Measurements from ENCODE around the gene ARNT2. TPM values are rescaled to one million over a fixed set of nuclear protein-coding genes. Genes with fewer than 3 reads are reported as not detected.

Gene ARNT2
- total and polyA plus RNA-seq, 10 of the 15 experiments (the other 5 are each of a cell fraction or from before 2014, with no cell fraction given) = 0.07 to 0.49 (median 0.09) TPM; not detected in 6

DNA sequence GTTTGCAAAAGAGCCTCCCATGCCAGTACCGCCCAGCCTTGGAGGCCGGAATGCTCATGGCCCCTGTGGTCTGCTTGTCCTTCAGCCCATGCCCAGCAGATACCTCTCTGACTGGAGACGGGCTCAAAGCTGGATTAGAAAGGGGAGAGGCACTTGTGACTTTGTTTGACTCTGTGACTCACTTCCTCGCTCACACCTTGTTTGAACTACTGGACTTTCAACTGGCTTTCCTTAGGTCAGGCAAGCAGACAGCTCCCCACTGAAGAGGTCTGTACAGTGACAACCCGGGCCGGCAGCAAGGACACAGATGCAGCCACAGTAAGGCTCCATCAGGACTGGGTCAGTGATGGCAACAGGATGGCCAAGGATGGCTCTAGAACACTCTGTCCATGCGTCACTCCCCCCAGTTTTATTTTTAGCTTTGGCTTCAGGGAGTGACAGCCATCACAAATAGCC is 192.4 kb downstream of the ARNT2 start:
- Histone ChIP-seq H3K9me3 (replicated peaks; ENCODE audit: control insufficient read depth, insufficient read depth, low read length) (no peaks in the 10 kb centered on the region), H3K79me2 (ENCODE audit: control insufficient read depth, insufficient read depth, low read length) (no peaks in the 10 kb centered on the region), H3K4me3 (no peak overlapping the region), H3K27ac (ENCODE audit: control insufficient read depth, insufficient read depth) (no peak overlapping the region), H3K36me3 (ENCODE audit: control insufficient read depth in 2 of 2, insufficient read depth in 2 of 2, low read length in 1 of 2) (no peaks in the 10 kb centered on the region), H3K27me3 (replicated peaks in 1 of 2; ENCODE audit: control insufficient read depth in 2 of 2, insufficient read depth in 2 of 2, low read length in 1 of 2) (peaks cover 0 to 1% of the 10 kb centered on the region in 2 experiments; a peak in 3 of 4 replicates), H4K20me1 (ENCODE audit: control insufficient read depth, insufficient read depth) (no peaks in the 10 kb centered on the region), H3K4me2 (ENCODE audit: control insufficient read depth, insufficient read depth) (no peak overlapping the region), H3K9ac (ENCODE audit: control insufficient read depth, insufficient read depth, low read length) (no peak overlapping the region), H2AFZ (ENCODE audit: control insufficient read depth, low read depth, low read length) (no peak overlapping the region), H3K4me1 (ENCODE audit: control insufficient read depth, insufficient read depth, low read length) (no peaks in the 10 kb centered on the region)
- ChIA-PET RAD21 (ENCODE audit: unreplicated experiment) (no interaction called here), POLR2A (no interaction called here), SMC1A (ENCODE audit: uncharacterized antibody, unreplicated experiment) (no interaction called here), CTCF (interaction anchor here (0.6 to 1.1 kb wide), 3 partner anchors 54 to 455 kb away, joined by 3 to 6 read pairs (median 3); no protein-coding TSS in a partner anchor)
- no TSS peak for BruUV-seq (replicated peaks)
- in situ Hi-C loops (cut with MboI) (no loop called here), intact Hi-C loops (cut with micrococcal nuclease; ENCODE audit: unreplicated experiment) (no loop called here)
- TF ChIP-seq FOXK2 (IDR thresholded peaks at IDR 0.05) (no peak), NR2F1 (conservative IDR thresholded peaks at IDR 0.05) (no peak), ETV6 (conservative IDR thresholded peaks at IDR 0.05 in 1 of 2, IDR thresholded peaks at IDR 0.05 in 1 of 2; ENCODE audit: borderline replicate concordance in 1 of 2, low read depth in 1 of 2) (no peak), SMAD5 (IDR thresholded peaks at IDR 0.05; ENCODE audit: low read depth) (no peak), IRF4 (IDR thresholded peaks at IDR 0.05; ENCODE audit: low read depth, low read length) (no peak), E2F4 (IDR thresholded peaks at IDR 0.05; ENCODE audit: low read depth, low read length) (no peak), NFXL1 (IDR thresholded peaks at IDR 0.05; ENCODE audit: borderline replicate concordance) (no peak), CHD2 (IDR thresholded peaks at IDR 0.05; ENCODE audit: borderline replicate concordance, low read depth, low read length) (no peak), ZNF384 (IDR thresholded peaks at IDR 0.05; ENCODE audit: borderline replicate concordance, low read depth, low read length) (no peak), SRF (IDR thresholded peaks at IDR 0.05; ENCODE audit: low read depth in 2 of 2, low read length in 2 of 2) (no peak), IKZF2 (IDR thresholded peaks at IDR 0.05) (no peak), CEBPB (IDR thresholded peaks at IDR 0.05; ENCODE audit: borderline replicate concordance in 1 of 2, low read depth in 2 of 2, low read length in 2 of 2) (no peak), TCF12 (IDR thresholded peaks at IDR 0.05; ENCODE audit: low read depth, low read length) (no peak), BACH1 (IDR thresholded peaks at IDR 0.05; ENCODE audit: borderline replicate concordance) (no peak)
- TF ChIP-seq, protein P1, sequence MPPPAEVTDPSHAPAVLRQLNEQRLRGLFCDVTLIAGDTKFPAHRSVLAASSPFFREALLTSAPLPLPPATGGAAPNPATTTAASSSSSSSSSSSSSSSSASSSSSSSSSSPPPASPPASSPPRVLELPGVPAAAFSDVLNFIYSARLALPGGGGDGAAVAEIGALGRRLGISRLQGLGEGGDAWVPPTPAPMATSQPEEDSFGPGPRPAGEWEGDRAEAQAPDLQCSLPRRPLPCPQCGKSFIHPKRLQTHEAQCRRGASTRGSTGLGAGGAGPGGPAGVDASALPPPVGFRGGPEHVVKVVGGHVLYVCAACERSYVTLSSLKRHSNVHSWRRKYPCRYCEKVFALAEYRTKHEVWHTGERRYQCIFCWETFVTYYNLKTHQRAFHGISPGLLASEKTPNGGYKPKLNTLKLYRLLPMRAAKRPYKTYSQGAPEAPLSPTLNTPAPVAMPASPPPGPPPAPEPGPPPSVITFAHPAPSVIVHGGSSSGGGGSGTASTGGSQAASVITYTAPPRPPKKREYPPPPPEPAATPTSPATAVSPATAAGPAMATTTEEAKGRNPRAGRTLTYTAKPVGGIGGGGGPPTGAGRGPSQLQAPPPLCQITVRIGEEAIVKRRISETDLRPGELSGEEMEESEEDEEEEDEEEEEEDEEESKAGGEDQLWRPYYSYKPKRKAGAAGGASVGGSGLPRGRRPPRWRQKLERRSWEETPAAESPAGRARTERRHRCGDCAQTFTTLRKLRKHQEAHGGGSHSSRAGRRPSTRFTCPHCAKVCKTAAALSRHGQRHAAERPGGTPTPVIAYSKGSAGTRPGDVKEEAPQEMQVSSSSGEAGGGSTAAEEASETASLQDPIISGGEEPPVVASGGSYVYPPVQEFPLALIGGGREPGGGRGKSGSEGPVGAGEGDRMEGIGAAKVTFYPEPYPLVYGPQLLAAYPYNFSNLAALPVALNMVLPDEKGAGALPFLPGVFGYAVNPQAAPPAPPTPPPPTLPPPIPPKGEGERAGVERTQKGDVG (CRISPR knock-in tag; IDR thresholded peaks at IDR 0.05) = no peak
- TF ChIP-seq, protein P2, sequence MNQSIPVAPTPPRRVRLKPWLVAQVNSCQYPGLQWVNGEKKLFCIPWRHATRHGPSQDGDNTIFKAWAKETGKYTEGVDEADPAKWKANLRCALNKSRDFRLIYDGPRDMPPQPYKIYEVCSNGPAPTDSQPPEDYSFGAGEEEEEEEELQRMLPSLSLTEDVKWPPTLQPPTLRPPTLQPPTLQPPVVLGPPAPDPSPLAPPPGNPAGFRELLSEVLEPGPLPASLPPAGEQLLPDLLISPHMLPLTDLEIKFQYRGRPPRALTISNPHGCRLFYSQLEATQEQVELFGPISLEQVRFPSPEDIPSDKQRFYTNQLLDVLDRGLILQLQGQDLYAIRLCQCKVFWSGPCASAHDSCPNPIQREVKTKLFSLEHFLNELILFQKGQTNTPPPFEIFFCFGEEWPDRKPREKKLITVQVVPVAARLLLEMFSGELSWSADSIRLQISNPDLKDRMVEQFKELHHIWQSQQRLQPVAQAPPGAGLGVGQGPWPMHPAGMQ (IDR thresholded peaks at IDR 0.05; ENCODE audit: borderline replicate concordance) = no peak
- 27% methylated on average over 7 of the region's 7 CpGs for WGBS (ENCODE audit: insufficient coverage, insufficient replicate concordance, low lambda C conversion rate, missing lambda C conversion rate)
- DNase-seq (ENCODE audit: low read depth, low spot score) (no peak), FAIRE-seq (no peak), ATAC-seq (no peak)

Data from GM12878 (cell line).